ENCODE measurements around the gene TMEM234. TPM values are rescaled to one million over a fixed set of nuclear protein-coding genes. Genes with fewer than 3 reads are reported as not detected.

The TMEM234 gene
- total RNA-seq, 1 donor from 2014 or later = 22.5 TPM

- Mint-ChIP-seq H3K27ac (ENCODE audit: unreplicated experiment) (no peak overlapping the region), H3K27me3 (ENCODE audit: low read depth) (no peaks in the 10 kb centered on the region), H3K36me3 (ENCODE audit: low read depth) (no peaks in the 10 kb centered on the region), H3K4me3 (peak overlapping the region; percentile 89), H3K9me3 (no peaks in the 10 kb centered on the region), H3K4me1 (peaks cover 32% of the 10 kb centered on the region)
- DNase-seq (ENCODE audit: low read depth, low spot score) = peak; percentile 28
- TF ChIP-seq CTCF (conservative IDR thresholded peaks at IDR 0.05) = no peak
Measured at GRCh38 chr1:32241001-32241763, 19.0 kb upstream of the TMEM234 start.

GRCh38 chr1:32240140-32240951, 18.2 kb upstream of the TMEM234 start:
- H3K4me3 Mint-ChIP-seq = peak overlapping the region; percentile 89
- H3K27me3 Mint-ChIP-seq (ENCODE audit: low read depth) = no peaks in the 10 kb centered on the region
- no peak overlapping the region for H3K27ac Mint-ChIP-seq (ENCODE audit: unreplicated experiment)
- DNase-seq (ENCODE audit: low read depth, low spot score) = peak; percentile 51
- H3K9me3 Mint-ChIP-seq = no peaks in the 10 kb centered on the region
- peaks cover 32% of the 10 kb centered on the region for H3K4me1 Mint-ChIP-seq
- peak; percentile 33 for TF ChIP-seq CTCF (conservative IDR thresholded peaks at IDR 0.05)
- no peaks in the 10 kb centered on the region for H3K36me3 Mint-ChIP-seq (ENCODE audit: low read depth)

- Mint-ChIP-seq H3K9me3 (no peaks in the 10 kb centered on the region), H3K4me1 (peaks cover 32% of the 10 kb centered on the region), H3K27me3 (ENCODE audit: low read depth) (no peaks in the 10 kb centered on the region), H3K36me3 (ENCODE audit: low read depth) (no peaks in the 10 kb centered on the region), H3K4me3 (peak overlapping the region; percentile 89), H3K27ac (ENCODE audit: unreplicated experiment) (no peak overlapping the region)
- no peak for DNase-seq (ENCODE audit: low read depth, low spot score)
- TF ChIP-seq CTCF (conservative IDR thresholded peaks at IDR 0.05) = no peak
Measured at GRCh38 chr1:32239790-32240139, 17.6 kb upstream of the TMEM234 start.

GRCh38 chr1:32239337-32239736, 17.2 kb upstream of the TMEM234 start:
- Mint-ChIP-seq H3K36me3 (ENCODE audit: low read depth) (no peaks in the 10 kb centered on the region), H3K4me3 (peak overlapping the region; percentile 89), H3K27me3 (ENCODE audit: low read depth) (no peaks in the 10 kb centered on the region), H3K4me1 (peaks cover 32% of the 10 kb centered on the region), H3K27ac (ENCODE audit: unreplicated experiment) (no peak overlapping the region), H3K9me3 (no peaks in the 10 kb centered on the region)
- no peak for DNase-seq (ENCODE audit: low read depth, low spot score)
- TF ChIP-seq CTCF (conservative IDR thresholded peaks at IDR 0.05) = no peak

GRCh38 chr1:32234792-32235191, 12.6 kb upstream of the TMEM234 start:
- H3K36me3 Mint-ChIP-seq (ENCODE audit: low read depth) = no peaks in the 10 kb centered on the region
- no peak overlapping the region for H3K4me3 Mint-ChIP-seq
- no peaks in the 10 kb centered on the region for H3K27me3 Mint-ChIP-seq (ENCODE audit: low read depth)
- TF ChIP-seq CTCF (conservative IDR thresholded peaks at IDR 0.05) = no peak
- H3K4me1 Mint-ChIP-seq = peaks cover 9% of the 10 kb centered on the region
- no peaks in the 10 kb centered on the region for H3K9me3 Mint-ChIP-seq
- H3K27ac Mint-ChIP-seq (ENCODE audit: unreplicated experiment) = no peak overlapping the region
- DNase-seq (ENCODE audit: low read depth, low spot score) = no peak
